ENCODE data around the gene GPBP1. TPM values are rescaled to one million over a fixed set of nuclear protein-coding genes. Genes with fewer than 3 reads are reported as not detected.
"Not testable (repeated sequence)": the region's sequence is repeated elsewhere in the genome, so short reads cannot be mapped to it uniquely, and the experiment has no call there.

The GPBP1 gene
- total RNA-seq, 1 donor = 56.8 TPM

DNA sequence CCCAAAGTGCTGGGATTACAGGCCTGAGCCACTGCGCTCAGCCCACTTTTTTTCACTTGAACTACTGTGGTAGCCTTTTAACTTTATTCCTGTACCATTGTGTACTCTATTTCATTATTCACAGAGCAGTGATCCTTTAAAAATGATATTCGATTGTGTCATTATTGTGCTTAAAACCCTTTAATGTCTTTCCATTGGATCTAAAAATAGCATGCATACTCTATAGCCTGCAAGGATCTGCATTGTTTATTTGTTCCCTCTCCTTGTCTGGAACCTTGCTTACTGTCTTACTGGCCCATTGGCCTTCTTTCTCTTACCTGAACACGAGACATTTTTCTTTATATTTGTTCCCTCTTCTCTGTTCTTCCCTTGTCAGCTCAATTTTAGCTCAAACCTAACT lies 15.7 kb downstream of the GPBP1 start:
- Histone ChIP-seq H3K79me2 (ENCODE audit: insufficient read depth, low read length) (peaks cover 99% of the 10 kb centered on the region), H3K27ac (ENCODE audit: low read depth, low read length) (no peak overlapping the region), H3K36me3 (ENCODE audit: insufficient read depth, low read length) (peaks cover 7% of the 10 kb centered on the region), H4K20me1 (ENCODE audit: insufficient read depth, low read length) (peaks cover 64% of the 10 kb centered on the region), H3K27me3 (ENCODE audit: insufficient read depth, low read length) (no peaks in the 10 kb centered on the region), H3K4me2 (ENCODE audit: insufficient read depth, low read length) (no peak overlapping the region), H3K9me3 (ENCODE audit: low read depth, low read length) (no peaks in the 10 kb centered on the region), H3K4me3 (ENCODE audit: insufficient read depth, low read length) (no peak overlapping the region), H2AFZ (ENCODE audit: low read length) (no peak overlapping the region), H3K4me1 (ENCODE audit: insufficient read depth, low read length) (peaks cover 16% of the 10 kb centered on the region)
- no peak for DNase-seq (ENCODE audit: insufficient read length, low spot score, missing footprints)
- TF ChIP-seq, protein P1, sequence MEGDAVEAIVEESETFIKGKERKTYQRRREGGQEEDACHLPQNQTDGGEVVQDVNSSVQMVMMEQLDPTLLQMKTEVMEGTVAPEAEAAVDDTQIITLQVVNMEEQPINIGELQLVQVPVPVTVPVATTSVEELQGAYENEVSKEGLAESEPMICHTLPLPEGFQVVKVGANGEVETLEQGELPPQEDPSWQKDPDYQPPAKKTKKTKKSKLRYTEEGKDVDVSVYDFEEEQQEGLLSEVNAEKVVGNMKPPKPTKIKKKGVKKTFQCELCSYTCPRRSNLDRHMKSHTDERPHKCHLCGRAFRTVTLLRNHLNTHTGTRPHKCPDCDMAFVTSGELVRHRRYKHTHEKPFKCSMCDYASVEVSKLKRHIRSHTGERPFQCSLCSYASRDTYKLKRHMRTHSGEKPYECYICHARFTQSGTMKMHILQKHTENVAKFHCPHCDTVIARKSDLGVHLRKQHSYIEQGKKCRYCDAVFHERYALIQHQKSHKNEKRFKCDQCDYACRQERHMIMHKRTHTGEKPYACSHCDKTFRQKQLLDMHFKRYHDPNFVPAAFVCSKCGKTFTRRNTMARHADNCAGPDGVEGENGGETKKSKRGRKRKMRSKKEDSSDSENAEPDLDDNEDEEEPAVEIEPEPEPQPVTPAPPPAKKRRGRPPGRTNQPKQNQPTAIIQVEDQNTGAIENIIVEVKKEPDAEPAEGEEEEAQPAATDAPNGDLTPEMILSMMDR (IDR thresholded peaks at IDR 0.05; ENCODE audit: extremely low read depth, low read depth, low read length) = no peak

DNA sequence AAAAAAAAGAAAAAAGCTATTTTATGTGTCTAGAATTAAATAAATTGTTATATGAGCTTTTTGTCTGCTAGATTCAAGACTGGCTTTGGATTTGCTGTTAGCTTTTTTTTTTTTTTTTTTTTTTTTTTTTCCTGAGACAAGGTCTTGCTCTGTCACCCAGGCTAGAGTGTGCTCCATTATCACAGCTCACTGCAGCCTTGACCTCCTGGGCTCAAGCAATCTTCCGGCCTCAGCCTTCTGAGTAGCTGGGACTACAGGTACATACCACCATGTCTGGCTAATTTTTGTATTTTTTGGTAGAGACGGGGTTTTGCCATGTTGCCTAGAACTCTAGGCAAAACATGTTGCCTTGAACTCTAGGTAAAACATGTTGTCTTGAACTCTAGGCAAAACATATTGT lies 16.7 kb downstream of the GPBP1 start:
- Histone ChIP-seq H3K4me2 (ENCODE audit: insufficient read depth, low read length) (no peak overlapping the region), H3K4me3 (ENCODE audit: insufficient read depth, low read length) (no peak overlapping the region), H3K36me3 (ENCODE audit: insufficient read depth, low read length) (peaks cover 7% of the 10 kb centered on the region), H2AFZ (ENCODE audit: low read length) (no peak overlapping the region), H3K79me2 (ENCODE audit: insufficient read depth, low read length) (peaks cover 99% of the 10 kb centered on the region), H3K9me3 (ENCODE audit: low read depth, low read length) (no peaks in the 10 kb centered on the region), H3K27ac (ENCODE audit: low read depth, low read length) (no peak overlapping the region), H3K27me3 (ENCODE audit: insufficient read depth, low read length) (no peaks in the 10 kb centered on the region), H3K4me1 (ENCODE audit: insufficient read depth, low read length) (peaks cover 9% of the 10 kb centered on the region), H4K20me1 (ENCODE audit: insufficient read depth, low read length) (peaks cover 62% of the 10 kb centered on the region)
- TF ChIP-seq, protein P1 (IDR thresholded peaks at IDR 0.05; ENCODE audit: extremely low read depth, low read depth, low read length) = no peak
- DNase-seq (ENCODE audit: insufficient read length, low spot score, missing footprints) = no peak

DNA sequence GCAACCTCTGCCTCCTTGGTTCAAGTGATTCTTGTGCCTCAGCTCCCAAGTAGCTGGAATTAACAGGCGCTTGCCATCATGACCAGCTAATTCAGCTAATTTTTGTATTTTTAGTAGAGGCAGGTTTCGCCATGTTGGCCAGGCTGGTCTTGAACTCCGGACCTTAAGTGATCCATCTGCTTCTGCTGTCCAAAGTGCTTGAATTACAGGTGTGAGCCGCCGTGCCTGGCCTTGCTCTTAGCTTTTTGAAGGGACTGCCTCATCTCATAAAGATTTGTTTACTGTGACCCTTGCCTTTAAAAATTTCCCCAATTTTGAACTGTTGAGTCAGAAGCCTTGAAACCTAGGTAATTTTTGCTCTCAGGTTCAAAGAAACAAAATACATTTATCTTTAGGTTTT lies 17.3 kb downstream of the GPBP1 start:
- Histone ChIP-seq H4K20me1 (ENCODE audit: insufficient read depth, low read length) (peaks cover 57% of the 10 kb centered on the region), H3K4me2 (ENCODE audit: insufficient read depth, low read length) (no peak overlapping the region), H3K9me3 (ENCODE audit: low read depth, low read length) (no peaks in the 10 kb centered on the region), H2AFZ (ENCODE audit: low read length) (no peak overlapping the region), H3K79me2 (ENCODE audit: insufficient read depth, low read length) (peaks cover 98% of the 10 kb centered on the region), H3K4me3 (ENCODE audit: insufficient read depth, low read length) (no peak overlapping the region), H3K4me1 (ENCODE audit: insufficient read depth, low read length) (peaks cover 4% of the 10 kb centered on the region), H3K36me3 (ENCODE audit: insufficient read depth, low read length) (peaks cover 7% of the 10 kb centered on the region), H3K27ac (ENCODE audit: low read depth, low read length) (no peak overlapping the region), H3K27me3 (ENCODE audit: insufficient read depth, low read length) (no peaks in the 10 kb centered on the region)
- no peak for DNase-seq (ENCODE audit: insufficient read length, low spot score, missing footprints)
- TF ChIP-seq, protein P1 (IDR thresholded peaks at IDR 0.05; ENCODE audit: extremely low read depth, low read depth, low read length) = no peak

DNA sequence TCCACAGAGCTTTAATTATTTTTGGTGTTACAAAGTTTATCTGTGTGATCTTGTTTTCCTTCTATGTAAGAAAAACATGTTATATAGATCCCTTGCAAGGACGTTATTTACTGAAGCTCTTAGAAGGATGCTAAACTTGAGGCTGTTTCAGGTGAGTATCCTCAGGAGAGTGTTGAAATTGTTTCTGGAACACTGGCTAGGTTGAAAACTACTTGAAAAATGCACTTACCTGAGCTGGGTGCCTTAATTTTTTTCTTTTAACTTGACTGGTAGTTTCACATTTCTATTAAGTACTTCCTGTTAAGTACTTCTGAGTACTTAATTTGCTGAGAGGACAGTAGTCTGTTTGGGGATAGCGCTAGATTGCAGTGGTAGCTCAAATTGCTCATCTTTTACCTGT lies 18.1 kb downstream of the GPBP1 start:
- DNase-seq (ENCODE audit: insufficient read length, low spot score, missing footprints) = no peak
- Histone ChIP-seq H4K20me1 (ENCODE audit: insufficient read depth, low read length) (peaks cover 50% of the 10 kb centered on the region), H3K27ac (ENCODE audit: low read depth, low read length) (no peak overlapping the region), H3K79me2 (ENCODE audit: insufficient read depth, low read length) (peaks cover 98% of the 10 kb centered on the region), H3K36me3 (ENCODE audit: insufficient read depth, low read length) (peaks cover 7% of the 10 kb centered on the region), H3K4me1 (ENCODE audit: insufficient read depth, low read length) (no peaks in the 10 kb centered on the region), H3K4me2 (ENCODE audit: insufficient read depth, low read length) (no peak overlapping the region), H2AFZ (ENCODE audit: low read length) (no peak overlapping the region), H3K27me3 (ENCODE audit: insufficient read depth, low read length) (no peaks in the 10 kb centered on the region), H3K4me3 (ENCODE audit: insufficient read depth, low read length) (no peak overlapping the region), H3K9me3 (ENCODE audit: low read depth, low read length) (no peaks in the 10 kb centered on the region)
- TF ChIP-seq, protein P1 (IDR thresholded peaks at IDR 0.05; ENCODE audit: extremely low read depth, low read depth, low read length) = no peak

DNA sequence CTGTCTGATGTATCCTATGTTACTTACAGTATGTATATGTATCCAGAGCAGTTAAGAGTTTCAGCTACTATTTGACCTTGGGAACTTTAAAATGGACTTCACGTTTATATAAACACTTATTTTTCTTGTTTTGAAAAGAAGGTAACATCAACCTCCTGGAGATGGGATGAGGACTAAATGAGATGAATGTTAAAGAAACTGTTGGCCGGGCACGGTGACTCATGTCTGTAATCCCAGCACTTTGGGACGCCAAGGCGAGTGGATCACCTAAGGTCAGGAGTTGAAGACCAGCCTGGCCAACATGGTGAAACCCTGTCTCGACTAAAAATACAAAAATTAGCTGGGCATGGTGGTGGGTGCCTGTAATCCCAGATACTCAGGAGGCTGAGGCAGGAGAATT lies 19.0 kb downstream of the GPBP1 start:
- peaks cover 43% of the 10 kb centered on the region for H4K20me1 ChIP-seq (ENCODE audit: insufficient read depth, low read length)
- H3K36me3 ChIP-seq (ENCODE audit: insufficient read depth, low read length); DNase-seq (ENCODE audit: insufficient read length, low spot score, missing footprints); H3K4me1 ChIP-seq (ENCODE audit: insufficient read depth, low read length); H3K4me3 ChIP-seq (ENCODE audit: insufficient read depth, low read length); H3K27me3 ChIP-seq (ENCODE audit: insufficient read depth, low read length); H3K9me3 ChIP-seq (ENCODE audit: low read depth, low read length); H3K27ac ChIP-seq (ENCODE audit: low read depth, low read length); H2AFZ ChIP-seq (ENCODE audit: low read length); H3K4me2 ChIP-seq (ENCODE audit: insufficient read depth, low read length): not testable (repeated sequence)
- H3K79me2 ChIP-seq (ENCODE audit: insufficient read depth, low read length) = peaks cover 97% of the 10 kb centered on the region
